Stomach (tissue), 9 donors: Measurements from ENCODE around the gene AIF1L. TPM values are rescaled to one million over a fixed set of nuclear protein-coding genes. Genes with fewer than 3 reads are reported as not detected.

Experiments used
- DNase-seq, 2 donors: peaks; one replicate each; pipeline versions ENCODE4 v3.0.0 to v3.0.0-alpha.2; 2013 to 2019
- H3K27ac ChIP-seq, 5 donors: fragments of 200-600 bp in 4 of 5; sonication (generic) in 4 of 5; one replicate each; pipeline ENCODE4 v1.5.1; 2013 to 2019; ENCODE audit warnings: mild to moderate bottlenecking in 1 of 5, moderate library complexity in 1 of 5
- H3K27me3 ChIP-seq, 3 donors: fragments of 200-600 bp; sonication (generic); one replicate each; pipeline ENCODE4 v1.5.1; 2017 to 2019; ENCODE audit warnings: mixed run types in 1 of 3
- H3K36me3 ChIP-seq, 4 donors: fragments of 200-600 bp; sonication (generic); 1 replicate in 3 of 4; 2 replicates in 1 of 4; pipeline ENCODE4 v1.5.1; 2016 to 2019
- H3K4me1 ChIP-seq, 4 donors: fragments of 200-600 bp; sonication (generic); one replicate each; pipeline ENCODE4 v1.5.1; 2016 to 2019
- H3K4me3 ChIP-seq, 4 donors: fragments of 200-600 bp; sonication (generic) in 3 of 4; one replicate each; pipeline ENCODE4 v1.5.1; 2016 to 2019; ENCODE audit warnings: mild to moderate bottlenecking in 1 of 4
- H3K9me3 ChIP-seq, 4 donors: fragments of 200-600 bp; sonication (generic); one replicate each; pipeline ENCODE4 v1.5.1; 2016 to 2019
- CTCF ChIP-seq, 7 experiments: fragments of 450-650 bp in 4 of 7; fragments of 200-600 bp in 3 of 7; sonication (generic) in 3 of 7; IDR thresholded peaks; one replicate each; pipeline ENCODE4 v1.5.1; 2016 to 2019; ENCODE audit warnings: antibody characterized with exemption in 7 of 7, control low read depth in 2 of 7, mild to moderate bottlenecking in 1 of 7
- EP300 ChIP-seq: sonication (generic); formaldehyde crosslinking; IDR thresholded peaks from one replicate; pipeline ENCODE4 v1.6.1; 2017; ENCODE audit warnings: antibody characterized with exemption
- POLR2A ChIP-seq, 4 donors: fragments of 450-650 bp; IDR thresholded peaks; one replicate each; pipeline ENCODE4 v1.6.1; 2016; ENCODE audit warnings: antibody characterized with exemption in 4 of 4, control low read depth in 2 of 4, mild to moderate bottlenecking in 1 of 4, moderate library complexity in 1 of 4
- POLR2AphosphoS5 ChIP-seq, 3 donors: sonication (generic); formaldehyde crosslinking; IDR thresholded peaks; one replicate each; pipeline ENCODE4 v1.6.1; 2016; ENCODE audit warnings: antibody characterized with exemption in 3 of 3
- WGBS, 5 donors: extraction: QIAGEN DNeasy Blood & Tissue Kit in 3 of 5; methylation state at CpG; one replicate each; pipeline versions ENCODE4 v1.1.5 to v1.1.7; 2013 to 2018; 5-methylcytosine and 5-hydroxymethylcytosine counted together
- intact Hi-C: fragments of 100-400 bp; cut with DNase I; formaldehyde crosslinking; loops from one replicate; pipeline ENCODE4 v1.15.1; 2023; ENCODE audit warnings: low total_unique reads
- polyA plus RNA-seq, 3 donors: library from polyadenylated mRNA; stranded (reverse); fragments of 200-250 nt; gene quantifications; one replicate each; pipeline ENCODE4 v1.2.3, GENCODE V29; 2013
- small RNA-seq, 4 donors: library from RNA; depleted of rRNA; stranded (forward); fragments of <200 nt; gene quantifications; one replicate each; pipeline ENCODE3, GENCODE V24; 2016
- total RNA-seq, 5 donors: library from RNA; depleted of rRNA; stranded (reverse); fragments of >200 nt; gene quantifications; one replicate each; pipeline versions ENCODE4 v1.1.0 to v1.2.3, GENCODE V29; 2014 to 2016
- donor health status: healthy with polysubstance abuse.
- donor health status: Bipolar disorder and iron deficiency.
- donor health status: healthy.

The AIF1L gene
- total and polyA plus RNA-seq, 8 donors, result 1.2 to 18.4 (median 9.0) TPM; not detected in 2

GRCh38 chr9:131165523-131165922 lies 69.2 kb downstream of the AIF1L start:
- H3K27ac ChIP-seq, result no peak overlapping the region
- intact Hi-C loops, result no loop called here
- H3K36me3 ChIP-seq, result peaks cover 30 to 83% (median 72%) of the 10 kb centered on the region in 4 donors
- DNase-seq, result no peak
- no peaks in the 10 kb centered on the region for H3K27me3 ChIP-seq
- H3K4me3 ChIP-seq, result no peak overlapping the region
- H3K9me3 ChIP-seq, result no peaks in the 10 kb centered on the region
- peaks cover 9 to 35% (median 16%) of the 10 kb centered on the region in 4 donors for H3K4me1 ChIP-seq
- TF ChIP-seq POLR2A (IDR thresholded peaks at IDR 0.05), result no peak
- TF ChIP-seq POLR2AphosphoS5 (IDR thresholded peaks at IDR 0.05), result no peak
- TF ChIP-seq CTCF (IDR thresholded peaks at IDR 0.05), result no peak
- TF ChIP-seq EP300, result no peak

DNA sequence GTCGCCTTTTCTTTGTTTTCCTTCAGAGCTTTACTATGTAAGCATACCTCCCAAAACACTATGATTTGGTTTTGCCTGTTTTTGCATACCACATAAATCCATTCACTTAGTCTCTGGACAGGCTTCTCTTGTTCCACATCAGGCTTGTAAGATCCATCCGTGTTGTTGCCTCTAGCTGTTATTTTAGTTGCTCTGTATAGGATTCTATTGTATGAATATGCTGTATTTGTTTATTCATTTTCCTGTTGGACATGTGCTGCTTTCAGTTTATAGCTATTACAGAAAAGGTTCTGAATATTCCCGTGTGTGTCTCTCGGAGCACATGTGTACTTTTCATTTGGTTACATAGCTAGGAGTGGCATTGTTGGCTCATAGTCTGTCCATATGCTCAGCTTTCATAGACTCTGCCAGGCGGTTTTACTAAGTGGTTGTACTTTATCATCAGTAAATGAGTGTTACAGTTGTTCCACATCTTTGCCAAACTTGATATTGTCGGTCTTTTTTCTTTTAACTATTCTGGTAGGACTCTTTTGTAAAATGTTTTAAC lies 70.9 kb downstream of the AIF1L start:
- intact Hi-C loops, result no loop called here
- peaks cover 18 to 74% (median 67%) of the 10 kb centered on the region in 4 donors for H3K36me3 ChIP-seq
- TF ChIP-seq CTCF (IDR thresholded peaks at IDR 0.05) (no peak), POLR2AphosphoS5 (IDR thresholded peaks at IDR 0.05) (peak in 1 of 3 donors; percentile 56)

GRCh38 chr9:131167936-131168335 lies 71.6 kb downstream of the AIF1L start:
- no peak for TF ChIP-seq POLR2A (IDR thresholded peaks at IDR 0.05)
- TF ChIP-seq EP300, result no peak
- no peak for TF ChIP-seq CTCF (IDR thresholded peaks at IDR 0.05)
- no peak for TF ChIP-seq POLR2AphosphoS5 (IDR thresholded peaks at IDR 0.05)
- intact Hi-C loops, result no loop called here
- Histone ChIP-seq H3K4me3 (no peak overlapping the region), H3K36me3 (peaks cover 18 to 74% (median 61%) of the 10 kb centered on the region in 4 donors), H3K4me1 (peaks cover 9 to 25% (median 16%) of the 10 kb centered on the region in 4 donors), H3K9me3 (no peaks in the 10 kb centered on the region), H3K27me3 (no peaks in the 10 kb centered on the region), H3K27ac (no peak overlapping the region)
- DNase-seq, result no peak
- 58 to 93% (median 75%) methylated on average over 4 of the region's 4 CpGs for WGBS, 5 donors

More for the DNA sequence above, 70.9 kb downstream of the AIF1L start:
- peak; percentile 35 to 76 for DNase-seq
- H3K4me3 ChIP-seq, result no peak overlapping the region
- no peaks in the 10 kb centered on the region for H3K27me3 ChIP-seq
- no peaks in the 10 kb centered on the region for H3K9me3 ChIP-seq
- H3K27ac ChIP-seq, result peak overlapping the region in 3 of 5 donors; percentile 29 to 57 (median 54)
- WGBS, 5 donors, result 28 to 40% (median 32%) methylated on average over 6 of the region's 6 CpGs
- H3K4me1 ChIP-seq, result peaks cover 9 to 25% (median 16%) of the 10 kb centered on the region in 4 donors

- WGBS, 5 donors, result 89 to 96% (median 94%) methylated on average over 7 of the region's 7 CpGs
- DNase-seq, result no peak
- Histone ChIP-seq H3K9me3 (no peaks in the 10 kb centered on the region), H3K36me3 (peaks cover 8 to 72% (median 57%) of the 10 kb centered on the region in 4 donors), H3K27me3 (no peaks in the 10 kb centered on the region), H3K4me1 (peaks cover 9 to 25% (median 16%) of the 10 kb centered on the region in 4 donors), H3K27ac (no peak overlapping the region), H3K4me3 (no peak overlapping the region)
- TF ChIP-seq POLR2A (IDR thresholded peaks at IDR 0.05) (no peak), POLR2AphosphoS5 (IDR thresholded peaks at IDR 0.05) (no peak), CTCF (IDR thresholded peaks at IDR 0.05) (no peak), EP300 (no peak)
- intact Hi-C loops, result no loop called here
Measured at GRCh38 chr9:131169563-131170240, 73.4 kb downstream of the AIF1L start.

Small RNA genes lying within 50 kb of the gene (small RNA-seq; reads per million reads assigned to genes)
- gene RNU6-881P, result 0 reads per million in 4 donors

Other genes with a start within 250 kb of the AIF1L start
- not detected for gene QRFP, start 199.7 kb upstream of the AIF1L start, total RNA-seq
- gene QRFP, start 199.7 kb upstream of the AIF1L start, polyA plus RNA-seq, result not detected
- gene FIBCD1, start 157.3 kb upstream of the AIF1L start, total RNA-seq, result 1 to 10 TPM in 1 of 5 donors, under 1 TPM in 1, not detected in 3; 0.18 to 6.4 TPM
- under 1 TPM in 2 of 3 donors, not detected in 1; 0.20 to 0.61 TPM for gene FIBCD1, start 157.3 kb upstream of the AIF1L start, polyA plus RNA-seq
- 1 to 10 TPM in 3 of 5 donors, under 1 TPM in 1, not detected in 1; 0.73 to 9.6 (median 5.7) TPM for gene LAMC3, start 87.4 kb upstream of the AIF1L start, total RNA-seq
- under 1 TPM; 0.61 to 0.93 (median 0.73) TPM for gene LAMC3, start 87.4 kb upstream of the AIF1L start, polyA plus RNA-seq
- 100 to 1,000 TPM in 1 of 5 donors, 10 to 100 TPM in 4; 34.4 to 111 (median 67.9) TPM for gene NUP214, start 29.1 kb downstream of the AIF1L start, total RNA-seq
- 10 to 100 TPM; 21.7 to 29.3 (median 25.1) TPM for gene NUP214, start 29.1 kb downstream of the AIF1L start, polyA plus RNA-seq
- gene FAM78A, start 180.0 kb downstream of the AIF1L start, total RNA-seq, result 1 to 10 TPM in 4 of 5 donors, not detected in 1; 1.2 to 3.5 (median 2.5) TPM
- 1 to 10 TPM in 2 of 3 donors, under 1 TPM in 1; 0.85 to 1.6 (median 1.5) TPM for gene FAM78A, start 180.0 kb downstream of the AIF1L start, polyA plus RNA-seq
- gene PLPP7, start 193.2 kb downstream of the AIF1L start, total RNA-seq, result 1 to 10 TPM in 3 of 5 donors, under 1 TPM in 1, not detected in 1; 0.29 to 1.8 (median 1.4) TPM
- 1 to 10 TPM in 2 of 3 donors, under 1 TPM in 1; 0.92 to 1.7 (median 1.6) TPM for gene PLPP7, start 193.2 kb downstream of the AIF1L start, polyA plus RNA-seq